Measurements from ENCODE around the gene NACC1.

Gene NACC1

GRCh38 chr19:13135068-13136062 is 17.3 kb downstream of the NACC1 start:
- no peak overlapping the region for H2BK15ac ChIP-seq (ENCODE audit: low read length)
- no peak overlapping the region for H3K27ac ChIP-seq (replicated peaks; ENCODE audit: low read length)
- no peak overlapping the region for H3K4ac ChIP-seq (ENCODE audit: low read length)
- no peak overlapping the region for H3K4me2 ChIP-seq (ENCODE audit: insufficient read depth, low read length, poor library complexity, severe bottlenecking)
- H3K4me1 ChIP-seq (ENCODE audit: control insufficient read depth in 2 of 2, insufficient read depth in 1 of 2, low read depth in 1 of 2, low read length in 2 of 2) = no peaks in the 10 kb centered on the region
- H2AFZ ChIP-seq (ENCODE audit: low read length) = no peak overlapping the region
- peak overlapping the region in 1 of 2 donors; percentile 30 for H3K4me3 ChIP-seq (ENCODE audit: low read length in 2 of 2)
- peaks cover 37% of the 10 kb centered on the region for H3K79me1 ChIP-seq (ENCODE audit: low read depth, low read length)
- no peaks in the 10 kb centered on the region for H3K27me3 ChIP-seq (ENCODE audit: control insufficient read depth in 3 of 3, insufficient read depth in 3 of 3, low read depth in 1 of 3, low read length in 3 of 3)
- H4K8ac ChIP-seq (ENCODE audit: low read depth, low read length) = no peak overlapping the region
- no peak overlapping the region for H2BK5ac ChIP-seq (ENCODE audit: low read length)
- no peak overlapping the region for H3K18ac ChIP-seq (ENCODE audit: low read length)
- H3K23ac ChIP-seq (ENCODE audit: low read depth, low read length, poor library complexity) = peak overlapping the region; percentile 25
- no peaks in the 10 kb centered on the region for H3K9me3 ChIP-seq (replicated peaks in 1 of 2; ENCODE audit: control insufficient read depth in 2 of 2, insufficient read depth in 1 of 2, low read depth in 1 of 2, low read length in 2 of 2)
- H2BK12ac ChIP-seq (ENCODE audit: low read length) = no peak overlapping the region
- peaks cover 47 to 69% of the 10 kb centered on the region in 2 donors for H3K36me3 ChIP-seq (replicated peaks in 1 of 2; ENCODE audit: control insufficient read depth in 2 of 2, insufficient read depth in 2 of 2, low read length in 2 of 2)
- no peak overlapping the region for H2BK120ac ChIP-seq (ENCODE audit: low read depth, low read length)
- no peak overlapping the region for H4K91ac ChIP-seq (ENCODE audit: low read depth, low read length, poor library complexity)
- H3K9ac ChIP-seq (ENCODE audit: low read depth, low read length, poor library complexity) = peak overlapping the region; percentile 38
- no peak for DNase-seq (ENCODE audit: low spot score)
- no CpG with 5 or more reads among the region's 60 CpGs for WGBS, 2 donors (ENCODE audit: extremely low coverage in 2 of 2, insufficient read length in 2 of 2, insufficient replicate concordance in 1 of 2)
- no peak overlapping the region for H3K14ac ChIP-seq (ENCODE audit: low read length)
- H2AK5ac ChIP-seq (ENCODE audit: low read depth, low read length) = no peak overlapping the region

GRCh38 chr19:13137290-13137794 is 19.3 kb downstream of the NACC1 start:
- H4K8ac ChIP-seq (ENCODE audit: low read depth, low read length) = no peak overlapping the region
- H3K14ac ChIP-seq (ENCODE audit: low read length) = no peak overlapping the region
- no peak overlapping the region for H3K23ac ChIP-seq (ENCODE audit: low read depth, low read length, poor library complexity)
- no peak overlapping the region for H3K4me2 ChIP-seq (ENCODE audit: insufficient read depth, low read length, poor library complexity, severe bottlenecking)
- H3K9ac ChIP-seq (ENCODE audit: low read depth, low read length, poor library complexity) = no peak overlapping the region
- DNase-seq (ENCODE audit: low spot score) = no peak
- H3K9me3 ChIP-seq (replicated peaks in 1 of 2; ENCODE audit: control insufficient read depth in 2 of 2, insufficient read depth in 1 of 2, low read depth in 1 of 2, low read length in 2 of 2) = no peaks in the 10 kb centered on the region
- no peaks in the 10 kb centered on the region for H3K4me1 ChIP-seq (ENCODE audit: control insufficient read depth in 2 of 2, insufficient read depth in 1 of 2, low read depth in 1 of 2, low read length in 2 of 2)
- no peak overlapping the region for H2BK120ac ChIP-seq (ENCODE audit: low read depth, low read length)
- no peak overlapping the region for H2BK5ac ChIP-seq (ENCODE audit: low read length)
- no peaks in the 10 kb centered on the region for H3K27me3 ChIP-seq (ENCODE audit: control insufficient read depth in 3 of 3, insufficient read depth in 3 of 3, low read depth in 1 of 3, low read length in 3 of 3)
- H2BK15ac ChIP-seq (ENCODE audit: low read length) = no peak overlapping the region
- peaks cover 45 to 74% of the 10 kb centered on the region in 2 donors for H3K36me3 ChIP-seq (replicated peaks in 1 of 2; ENCODE audit: control insufficient read depth in 2 of 2, insufficient read depth in 2 of 2, low read length in 2 of 2)
- H3K4me3 ChIP-seq (ENCODE audit: low read length in 2 of 2) = no peak overlapping the region
- no peak overlapping the region for H3K4ac ChIP-seq (ENCODE audit: low read length)
- H2AK5ac ChIP-seq (ENCODE audit: low read depth, low read length) = no peak overlapping the region
- H3K79me1 ChIP-seq (ENCODE audit: low read depth, low read length) = peaks cover 27% of the 10 kb centered on the region
- WGBS, 2 donors (ENCODE audit: extremely low coverage in 2 of 2, insufficient read length in 2 of 2, insufficient replicate concordance in 1 of 2) = no CpG with 5 or more reads among the region's 28 CpGs
- no peak overlapping the region for H4K91ac ChIP-seq (ENCODE audit: low read depth, low read length, poor library complexity)
- no peak overlapping the region for H3K18ac ChIP-seq (ENCODE audit: low read length)
- no peak overlapping the region for H2AFZ ChIP-seq (ENCODE audit: low read length)
- H3K27ac ChIP-seq (replicated peaks; ENCODE audit: low read length) = no peak overlapping the region
- H2BK12ac ChIP-seq (ENCODE audit: low read length) = no peak overlapping the region

DNA sequence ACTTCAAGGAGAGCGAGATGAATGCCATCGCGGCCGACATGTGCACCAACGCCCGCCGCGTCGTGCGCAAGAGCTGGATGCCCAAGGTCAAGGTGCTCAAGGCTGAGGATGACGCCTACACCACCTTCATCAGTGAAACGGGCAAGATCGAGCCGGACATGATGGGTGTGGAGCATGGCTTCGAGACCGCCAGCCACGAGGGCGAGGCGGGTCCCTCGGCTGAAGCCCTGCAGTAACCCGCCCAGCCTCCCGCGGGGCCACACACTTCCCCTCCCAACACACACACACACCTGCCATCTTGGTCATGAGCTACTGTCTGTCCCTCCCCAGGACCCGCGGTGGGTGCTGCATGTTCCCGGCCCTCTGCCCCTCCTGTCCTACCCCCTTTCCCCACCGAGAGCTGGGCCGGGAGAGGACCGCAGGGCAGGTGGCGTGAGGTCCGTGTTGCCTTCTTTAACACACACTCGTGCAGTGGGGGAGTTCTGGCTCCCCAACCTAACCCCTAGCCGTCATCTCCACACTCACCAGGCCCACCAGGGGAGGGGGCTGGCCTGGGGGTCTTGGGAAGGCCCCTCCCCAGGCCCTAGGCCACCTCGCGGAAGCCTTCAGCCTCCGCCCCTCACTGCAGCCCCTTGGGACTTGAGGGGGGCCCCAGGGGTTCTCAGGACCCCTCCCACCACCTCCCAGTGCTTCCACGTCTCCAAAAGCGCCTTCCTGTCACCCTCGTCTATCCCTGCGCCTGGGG is 20.3 kb downstream of the NACC1 start:
- H4K91ac ChIP-seq (ENCODE audit: low read depth, low read length, poor library complexity) = no peak overlapping the region
- H3K4me3 ChIP-seq (ENCODE audit: low read length in 2 of 2) = no peak overlapping the region
- no peak overlapping the region for H2AFZ ChIP-seq (ENCODE audit: low read length)
- H3K36me3 ChIP-seq (replicated peaks in 1 of 2; ENCODE audit: control insufficient read depth in 2 of 2, insufficient read depth in 2 of 2, low read length in 2 of 2) = peaks cover 40 to 65% of the 10 kb centered on the region in 2 donors
- H3K9me3 ChIP-seq (replicated peaks in 1 of 2; ENCODE audit: control insufficient read depth in 2 of 2, insufficient read depth in 1 of 2, low read depth in 1 of 2, low read length in 2 of 2) = no peaks in the 10 kb centered on the region
- no peak overlapping the region for H3K27ac ChIP-seq (replicated peaks; ENCODE audit: low read length)
- H3K79me1 ChIP-seq (ENCODE audit: low read depth, low read length) = peaks cover 27% of the 10 kb centered on the region
- peak overlapping the region; percentile 43 for H3K23ac ChIP-seq (ENCODE audit: low read depth, low read length, poor library complexity)
- H2BK5ac ChIP-seq (ENCODE audit: low read length) = no peak overlapping the region
- H3K4ac ChIP-seq (ENCODE audit: low read length) = no peak overlapping the region
- H4K8ac ChIP-seq (ENCODE audit: low read depth, low read length) = no peak overlapping the region
- no peak overlapping the region for H2BK12ac ChIP-seq (ENCODE audit: low read length)
- DNase-seq (ENCODE audit: low spot score) = no peak
- H3K9ac ChIP-seq (ENCODE audit: low read depth, low read length, poor library complexity) = peak overlapping the region; percentile 70
- no peak overlapping the region for H2AK5ac ChIP-seq (ENCODE audit: low read depth, low read length)
- no peak overlapping the region for H3K4me2 ChIP-seq (ENCODE audit: insufficient read depth, low read length, poor library complexity, severe bottlenecking)
- no peaks in the 10 kb centered on the region for H3K27me3 ChIP-seq (ENCODE audit: control insufficient read depth in 3 of 3, insufficient read depth in 3 of 3, low read depth in 1 of 3, low read length in 3 of 3)
- H2BK15ac ChIP-seq (ENCODE audit: low read length) = no peak overlapping the region
- no peak overlapping the region for H2BK120ac ChIP-seq (ENCODE audit: low read depth, low read length)
- no peak overlapping the region for H3K18ac ChIP-seq (ENCODE audit: low read length)
- H3K14ac ChIP-seq (ENCODE audit: low read length) = peak overlapping the region; percentile 38
- WGBS, 2 donors (ENCODE audit: extremely low coverage in 2 of 2, insufficient read length in 2 of 2, insufficient replicate concordance in 1 of 2) = no CpG with 5 or more reads among the region's 40 CpGs
- no peaks in the 10 kb centered on the region for H3K4me1 ChIP-seq (ENCODE audit: control insufficient read depth in 2 of 2, insufficient read depth in 1 of 2, low read depth in 1 of 2, low read length in 2 of 2)

- H4K8ac ChIP-seq (ENCODE audit: low read depth, low read length) = no peak overlapping the region
- no CpG with 5 or more reads among the region's 10 CpGs for WGBS, 2 donors (ENCODE audit: extremely low coverage in 2 of 2, insufficient read length in 2 of 2, insufficient replicate concordance in 1 of 2)
- H3K4me1 ChIP-seq (ENCODE audit: control insufficient read depth in 2 of 2, insufficient read depth in 1 of 2, low read depth in 1 of 2, low read length in 2 of 2) = no peaks in the 10 kb centered on the region
Measured at GRCh38 chr19:13138916-13139198, 20.8 kb downstream of the NACC1 start.

More at GRCh38 chr19:13138916-13139198, 20.8 kb downstream of the NACC1 start:
- Histone ChIP-seq H3K18ac (ENCODE audit: low read length) (no peak overlapping the region), H2AK5ac (ENCODE audit: low read depth, low read length) (no peak overlapping the region), H2AFZ (ENCODE audit: low read length) (no peak overlapping the region), H3K27ac (replicated peaks; ENCODE audit: low read length) (no peak overlapping the region), H3K79me1 (ENCODE audit: low read depth, low read length) (peaks cover 27% of the 10 kb centered on the region), H2BK120ac (ENCODE audit: low read depth, low read length) (no peak overlapping the region), H3K9ac (ENCODE audit: low read depth, low read length, poor library complexity) (no peak overlapping the region), H3K36me3 (replicated peaks in 1 of 2; ENCODE audit: control insufficient read depth in 2 of 2, insufficient read depth in 2 of 2, low read length in 2 of 2) (peaks cover 40 to 61% of the 10 kb centered on the region in 2 donors), H3K23ac (ENCODE audit: low read depth, low read length, poor library complexity) (no peak overlapping the region), H3K4ac (ENCODE audit: low read length) (no peak overlapping the region), H3K4me2 (ENCODE audit: insufficient read depth, low read length, poor library complexity, severe bottlenecking) (no peak overlapping the region), H3K27me3 (ENCODE audit: control insufficient read depth in 3 of 3, insufficient read depth in 3 of 3, low read depth in 1 of 3, low read length in 3 of 3) (no peaks in the 10 kb centered on the region), H3K14ac (ENCODE audit: low read length) (no peak overlapping the region), H3K4me3 (ENCODE audit: low read length in 2 of 2) (no peak overlapping the region), H2BK15ac (ENCODE audit: low read length) (no peak overlapping the region), H3K9me3 (replicated peaks in 1 of 2; ENCODE audit: control insufficient read depth in 2 of 2, insufficient read depth in 1 of 2, low read depth in 1 of 2, low read length in 2 of 2) (no peaks in the 10 kb centered on the region), H2BK5ac (ENCODE audit: low read length) (no peak overlapping the region), H4K91ac (ENCODE audit: low read depth, low read length, poor library complexity) (no peak overlapping the region), H2BK12ac (ENCODE audit: low read length) (no peak overlapping the region)
- DNase-seq (ENCODE audit: low spot score) = no peak

Data from neuronal stem cell (in vitro differentiated cells).